Stimulated activated CD8-positive, alpha-beta memory T cell treated with anti-CD3 and anti-CD28 coated beads, Interleukin-7, amount 100 ng/mL, for 1 hour (primary cell): Measurements from ENCODE around the gene PMPCB.
A peak's percentile ranks its signal among the peaks of the same experiment; 100 is the strongest.
"Not testable (repeated sequence)": the region's sequence is repeated elsewhere in the genome, so short reads cannot be mapped to it uniquely, and the experiment has no call there.

Experiments used
- DNase-seq, 2 donors: peaks; one replicate each; pipeline ENCODE4 v3.0.0-alpha.2; 2020; ENCODE audit warnings: low read depth in 2 of 2

PMPCB gene, protein sequence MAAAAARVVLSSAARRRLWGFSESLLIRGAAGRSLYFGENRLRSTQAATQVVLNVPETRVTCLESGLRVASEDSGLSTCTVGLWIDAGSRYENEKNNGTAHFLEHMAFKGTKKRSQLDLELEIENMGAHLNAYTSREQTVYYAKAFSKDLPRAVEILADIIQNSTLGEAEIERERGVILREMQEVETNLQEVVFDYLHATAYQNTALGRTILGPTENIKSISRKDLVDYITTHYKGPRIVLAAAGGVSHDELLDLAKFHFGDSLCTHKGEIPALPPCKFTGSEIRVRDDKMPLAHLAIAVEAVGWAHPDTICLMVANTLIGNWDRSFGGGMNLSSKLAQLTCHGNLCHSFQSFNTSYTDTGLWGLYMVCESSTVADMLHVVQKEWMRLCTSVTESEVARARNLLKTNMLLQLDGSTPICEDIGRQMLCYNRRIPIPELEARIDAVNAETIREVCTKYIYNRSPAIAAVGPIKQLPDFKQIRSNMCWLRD

DNA sequence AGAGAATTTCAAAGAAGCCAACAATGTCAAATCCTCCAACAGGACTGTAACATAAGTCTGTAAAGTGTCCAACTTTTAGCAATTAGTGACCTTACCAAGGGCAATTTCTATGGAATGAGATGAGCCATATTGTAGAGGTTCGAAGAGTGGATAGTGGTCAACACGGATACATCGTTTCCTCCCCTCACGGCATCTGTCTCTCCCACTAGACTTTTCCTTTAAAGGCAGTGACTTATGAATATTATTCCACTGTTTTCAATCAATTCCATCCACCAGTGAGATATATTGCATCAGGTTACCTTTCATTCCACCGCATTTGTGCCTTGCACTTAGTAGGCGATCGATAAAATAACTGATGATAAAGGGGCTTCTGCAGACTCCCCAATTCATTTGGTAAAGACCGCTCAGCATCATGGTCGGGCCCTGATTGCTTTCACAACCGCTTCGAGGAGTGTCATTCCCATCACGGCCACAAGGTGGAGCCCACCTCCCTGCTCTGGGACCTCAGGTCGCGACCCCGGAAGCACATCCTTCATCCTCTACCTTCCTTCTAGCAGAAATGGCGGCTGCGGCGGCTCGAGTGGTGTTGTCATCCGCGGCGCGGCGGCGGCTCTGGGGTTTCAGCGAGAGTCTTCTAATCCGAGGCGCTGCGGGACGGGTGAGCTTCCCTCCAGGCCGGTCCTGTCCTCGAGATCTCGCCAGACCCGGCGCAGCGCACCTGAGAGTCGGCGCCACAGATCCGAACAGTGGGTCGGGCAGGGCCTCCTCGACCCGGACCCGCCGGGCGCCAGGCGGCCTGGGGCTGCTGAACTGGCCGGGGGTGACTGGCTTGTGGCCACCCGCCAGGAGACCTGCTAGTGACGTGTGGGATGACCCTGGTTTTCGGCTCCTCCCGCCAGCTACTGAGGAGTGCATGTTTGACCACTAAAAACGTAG is at the start of gene PMPCB:
TSS of gene PMPCB (plus strand) at position 535 of the 936 bp plus-strand sequence. CDS start at position 560, 25 bp downstream.
- DNase-seq: peak; percentile 92 to 97

DNA sequence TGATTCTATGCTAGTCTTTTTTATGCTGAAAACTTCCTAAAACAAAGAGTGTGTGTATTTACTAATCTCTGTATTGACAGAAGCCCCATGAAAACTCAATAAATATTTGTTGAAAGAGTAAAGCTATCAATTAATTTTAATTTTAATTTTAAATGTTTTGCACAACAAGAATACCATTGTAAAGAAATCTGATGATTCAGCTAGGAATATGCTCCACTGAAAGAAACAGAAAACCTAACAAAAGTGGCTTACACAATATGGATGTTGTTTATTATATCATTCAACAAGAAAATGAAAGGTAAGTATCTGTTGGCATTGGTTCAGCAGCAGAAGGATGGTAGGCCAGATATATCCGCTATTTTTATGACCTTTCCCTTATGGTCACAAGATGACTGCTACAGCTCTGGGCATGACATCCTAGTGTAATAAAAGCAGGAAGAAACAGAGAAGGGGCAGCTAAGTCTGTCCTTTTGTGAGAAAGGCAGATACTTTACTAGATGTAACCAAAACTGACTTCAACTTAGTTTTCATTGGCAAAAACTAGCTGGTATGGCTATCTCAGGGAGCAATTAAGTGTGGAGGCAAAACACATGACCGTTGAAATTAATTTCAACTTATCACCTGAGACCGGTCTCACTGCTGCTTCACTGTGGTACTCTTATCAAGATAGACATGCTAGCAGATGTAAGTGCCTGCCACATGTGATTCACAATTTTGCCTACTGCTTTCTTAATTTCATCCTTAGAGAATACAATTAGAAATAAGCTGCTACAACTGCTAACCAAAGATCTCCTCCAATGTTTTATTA is 43.3 kb upstream of the PMPCB start:
- not testable (repeated sequence) for DNase-seq

- DNase-seq: not testable (repeated sequence)
These were observed 33.2 kb upstream of the PMPCB start for GRCh38 chr7:103264054-103264453.

DNA sequence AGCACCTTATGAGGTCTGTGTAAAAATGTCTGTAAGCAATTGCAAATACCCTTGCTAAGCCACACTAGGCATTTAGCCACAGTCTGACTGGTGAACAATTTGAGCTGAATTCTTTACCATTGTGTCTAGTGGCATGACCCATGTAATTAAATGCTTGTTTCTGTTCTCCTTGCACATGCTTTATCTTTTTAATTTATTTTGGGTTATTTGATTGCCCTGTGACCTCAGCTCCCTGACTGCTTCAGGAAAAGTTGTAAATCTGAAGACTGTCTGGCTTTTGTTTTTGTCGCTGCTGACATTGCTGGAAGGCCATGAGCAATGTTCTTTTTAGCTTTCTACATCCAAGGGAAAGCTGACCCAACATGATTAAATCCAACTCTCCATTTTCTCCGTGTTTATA is 31.0 kb upstream of the PMPCB start:
- DNase-seq: not testable (repeated sequence)

DNA sequence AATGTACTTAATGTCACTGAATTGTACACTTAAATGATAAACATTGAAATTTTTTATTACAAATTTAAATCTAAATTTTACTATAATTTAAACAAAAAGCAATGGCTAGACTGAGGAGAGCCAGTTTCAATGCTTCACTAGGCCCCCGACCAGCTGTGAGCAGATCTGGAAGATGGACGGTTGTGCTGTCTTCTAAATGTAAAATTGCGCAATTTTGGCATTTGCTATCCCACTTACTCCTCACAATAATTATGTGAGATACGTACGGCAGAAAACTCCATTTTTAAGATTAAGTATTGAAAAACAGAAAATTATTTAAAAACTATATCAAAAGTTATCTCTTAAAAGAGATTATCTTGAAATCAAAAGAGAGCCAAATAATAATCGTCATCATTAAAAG is 23.9 kb upstream of the PMPCB start:
- DNase-seq: not testable (repeated sequence)

GRCh38 chr7:103274867-103275266 is 22.4 kb upstream of the PMPCB start:
- DNase-seq: not testable (repeated sequence)

GRCh38 chr7:103278195-103278594 is 19.0 kb upstream of the PMPCB start:
- not testable (repeated sequence) for DNase-seq

DNA sequence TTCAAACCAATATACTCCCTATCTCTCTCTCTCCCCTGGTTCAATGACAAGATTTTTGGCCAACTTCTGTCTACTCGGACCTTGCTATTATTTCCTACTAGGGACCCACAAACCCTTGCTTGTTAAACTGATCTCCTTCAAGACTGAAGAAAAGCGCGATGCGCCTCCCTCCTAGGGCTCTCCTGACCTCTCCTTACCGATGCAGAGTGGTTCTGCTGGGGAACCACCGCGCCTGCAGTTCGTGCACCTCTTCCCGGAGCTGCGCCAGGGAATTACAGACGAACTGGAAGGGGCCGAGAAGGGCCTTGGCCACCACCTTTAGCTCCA is 17.6 kb upstream of the PMPCB start:
- not testable (repeated sequence) for DNase-seq

DNA sequence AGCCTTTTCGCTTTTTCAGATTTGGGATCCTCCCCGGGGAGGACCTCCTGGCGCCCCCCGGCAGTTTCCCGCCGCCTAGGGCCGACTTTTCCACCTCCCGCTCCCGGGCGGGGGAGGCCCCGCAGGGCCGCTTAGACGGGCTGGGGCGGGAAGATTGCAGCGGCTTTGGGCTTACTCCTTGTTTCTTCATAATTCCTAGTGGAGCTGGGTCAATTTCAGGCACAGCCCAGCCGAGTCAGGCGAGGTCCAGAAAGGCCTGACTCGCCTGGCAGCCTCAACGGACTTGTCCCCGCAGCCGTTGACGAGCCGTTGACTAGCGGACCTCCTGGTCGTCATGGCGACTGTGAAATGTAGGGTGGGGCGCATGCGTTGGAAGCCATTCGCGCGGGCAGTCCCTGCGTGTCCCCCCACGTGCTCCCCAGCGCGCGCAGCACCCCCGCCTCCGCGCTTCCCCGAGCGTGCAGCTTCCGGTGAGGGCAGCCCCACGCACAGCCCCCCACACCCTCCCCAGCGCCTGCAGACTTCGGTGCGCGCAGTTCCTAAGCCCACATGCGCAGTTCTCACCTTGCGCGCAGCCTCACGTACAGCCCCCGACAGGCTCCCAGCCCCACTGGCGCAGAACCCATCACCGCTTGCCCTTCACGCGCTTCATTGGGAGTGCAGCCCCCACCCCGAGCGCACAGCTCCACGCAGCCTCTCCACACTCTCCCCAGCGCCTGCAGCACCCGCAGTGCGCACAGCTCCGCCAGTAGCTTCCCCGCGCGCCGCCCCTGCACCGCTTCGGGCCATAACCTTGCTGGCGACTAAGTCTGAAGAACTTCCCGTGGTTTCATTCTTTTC is 17.1 kb upstream of the PMPCB start:
- DNase-seq: peak; percentile 80 to 82

- not testable (repeated sequence) for DNase-seq
These were observed 16.5 kb upstream of the PMPCB start for GRCh38 chr7:103280803-103281155.

DNA sequence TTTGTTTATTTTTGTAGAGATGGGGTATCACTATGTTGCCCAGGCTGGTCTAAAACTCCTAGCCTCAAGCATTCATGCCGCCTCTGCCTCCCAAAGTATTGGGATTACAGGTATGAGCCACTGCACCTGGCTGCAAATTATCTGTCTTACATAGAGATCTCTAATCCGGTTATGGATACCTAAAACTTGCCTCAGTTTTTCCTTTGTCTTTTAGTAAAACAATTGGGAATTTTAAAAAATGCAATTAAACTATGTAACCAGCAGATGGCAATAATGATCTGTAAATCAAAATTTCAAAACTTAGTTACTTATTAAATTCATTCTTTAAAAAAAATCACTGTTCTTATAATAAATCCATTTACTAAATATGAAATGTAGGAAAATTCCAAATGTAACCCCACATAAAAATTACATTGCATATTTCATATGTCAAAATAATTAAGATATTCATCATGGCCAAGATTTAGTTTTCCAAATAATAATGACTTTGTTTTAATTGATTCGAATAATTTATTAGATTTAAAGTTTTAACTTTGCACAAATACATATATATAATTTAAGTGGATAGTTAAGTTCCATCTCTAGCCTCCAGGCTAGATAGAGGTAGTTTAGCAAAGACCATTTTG is 14.3 kb upstream of the PMPCB start:
- DNase-seq: not testable (repeated sequence)

DNA sequence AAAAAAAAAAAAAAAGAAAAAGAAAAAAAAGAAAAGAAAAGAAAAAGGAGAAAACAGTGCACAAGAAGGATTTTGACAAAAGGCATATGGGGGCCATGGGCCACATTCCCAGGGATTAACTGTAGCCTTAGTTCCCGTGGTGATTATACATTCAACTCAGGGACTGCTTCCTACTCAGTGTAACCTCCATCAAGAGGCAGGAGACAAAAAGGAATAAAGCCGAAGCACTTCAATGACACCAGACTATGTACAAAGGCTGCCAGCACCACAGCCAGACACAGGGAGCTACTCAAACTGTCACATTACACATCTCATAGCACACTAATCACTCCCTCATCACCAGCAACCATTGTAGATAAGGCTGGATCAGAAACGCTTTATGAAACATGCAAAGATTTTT is 5.1 kb upstream of the PMPCB start:
- DNase-seq: no peak

DNA sequence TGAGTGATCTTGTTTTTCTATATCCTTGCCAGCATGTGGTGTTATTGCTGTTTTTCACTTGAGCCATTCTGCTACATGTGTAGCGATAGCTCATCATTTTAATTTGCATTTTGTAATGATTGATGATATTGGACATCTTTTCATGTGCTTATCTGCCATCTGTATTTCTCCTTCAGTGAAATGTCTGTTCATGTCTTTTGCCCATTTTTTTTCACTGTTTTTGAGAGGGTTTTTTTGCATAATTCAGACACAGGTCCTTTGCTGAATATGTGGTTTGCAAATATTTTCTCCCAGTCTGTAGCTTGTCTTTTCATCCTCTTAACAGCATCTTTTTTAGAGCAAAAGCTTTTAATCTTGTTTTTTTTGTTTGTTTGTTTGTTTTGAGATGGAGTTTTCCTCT is 3.7 kb upstream of the PMPCB start:
- DNase-seq: no peak

- DNase-seq: no peak
These were observed 573 bp downstream of the PMPCB start for GRCh38 chr7:103297837-103298179.

- DNase-seq: no peak
These were observed 2.4 kb downstream of the PMPCB start for GRCh38 chr7:103299660-103300059.

DNA sequence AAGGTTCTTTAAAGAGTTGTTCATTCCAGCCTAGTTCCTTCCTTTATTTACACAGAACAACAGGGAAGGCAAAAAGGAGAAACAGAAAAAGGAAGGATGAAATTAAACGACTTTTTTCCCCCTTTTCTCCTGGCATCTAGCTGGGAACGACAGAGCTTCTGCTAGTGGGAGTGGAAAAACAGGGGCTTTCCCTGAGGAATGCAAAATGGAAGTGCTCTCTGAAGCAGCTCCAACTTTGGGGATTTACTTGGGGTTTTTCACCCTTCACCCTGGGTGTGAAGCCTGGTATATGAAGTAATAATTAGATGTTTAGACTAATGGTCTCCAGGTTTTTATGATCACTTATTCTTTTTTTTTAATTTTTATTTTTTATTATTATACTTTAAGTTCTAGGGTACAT is 4.2 kb downstream of the PMPCB start:
- DNase-seq: no peak

GRCh38 chr7:103307503-103308231 is 10.4 kb downstream of the PMPCB start:
- DNase-seq: no peak

DNA sequence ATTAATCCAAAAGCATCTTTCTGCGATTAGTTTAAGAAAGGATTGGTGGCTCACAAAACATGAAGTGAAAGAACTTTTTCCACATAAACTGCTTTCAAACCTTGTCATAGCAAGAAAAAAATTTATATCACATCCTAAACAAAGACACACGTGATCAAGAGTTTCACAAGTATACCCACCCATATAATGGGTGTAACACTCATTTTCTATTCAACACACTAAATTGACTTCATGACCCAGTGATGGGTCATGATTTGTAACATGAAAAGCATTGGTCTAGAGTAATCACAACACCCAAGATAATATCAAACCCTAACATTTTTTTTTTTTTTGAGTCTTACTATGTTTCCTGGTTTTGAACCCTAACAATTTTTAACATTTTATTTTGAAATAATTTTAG is 17.6 kb downstream of the PMPCB start:
- DNase-seq: no peak

DNA sequence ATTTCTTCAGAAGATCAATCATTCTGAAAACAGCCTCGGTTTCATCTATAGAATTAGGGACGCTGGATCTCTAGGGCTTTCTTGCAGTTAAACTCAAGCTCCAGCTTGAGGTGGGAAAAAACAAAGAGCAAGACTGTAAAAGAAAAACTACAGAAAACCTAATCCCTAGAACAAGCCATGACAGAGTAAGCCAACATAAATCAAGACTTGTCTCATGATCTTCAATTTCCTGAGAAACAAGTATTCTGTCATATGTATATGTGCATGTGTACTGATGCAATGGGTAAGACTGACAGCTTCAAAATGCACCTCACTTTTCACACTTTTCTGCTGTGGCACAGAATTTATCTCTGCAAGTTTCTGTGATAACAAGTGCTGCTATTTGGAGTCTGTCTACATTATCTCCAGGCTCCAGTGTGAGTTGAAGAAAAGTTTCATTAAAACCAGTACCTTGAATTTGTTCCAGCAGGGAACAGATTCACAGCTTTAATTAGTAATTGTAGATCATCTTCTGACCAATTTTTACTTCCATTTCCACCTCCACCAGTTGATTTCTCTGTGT is 19.2 kb downstream of the PMPCB start:
- no peak for DNase-seq

GRCh38 chr7:103317009-103317408 is 19.8 kb downstream of the PMPCB start:
- no peak for DNase-seq
